Activated naive CD4-positive, alpha-beta T cell treated with anti-CD3 and anti-CD28 coated beads, Interleukin-2, amount 10 ng/mL, durations not matched to agents 5 hours and 36 hours (primary cell): ENCODE measurements around the gene UBE4A. TPM values are rescaled to one million over a fixed set of nuclear protein-coding genes. Genes with fewer than 3 reads are reported as not detected.

Source experiments
- total RNA-seq, 2 experiments: library from RNA; stranded (reverse); gene quantifications; one replicate each; pipeline ENCODE4 v1.2.3, GENCODE V29; 2021

The UBE4A gene, protein sequence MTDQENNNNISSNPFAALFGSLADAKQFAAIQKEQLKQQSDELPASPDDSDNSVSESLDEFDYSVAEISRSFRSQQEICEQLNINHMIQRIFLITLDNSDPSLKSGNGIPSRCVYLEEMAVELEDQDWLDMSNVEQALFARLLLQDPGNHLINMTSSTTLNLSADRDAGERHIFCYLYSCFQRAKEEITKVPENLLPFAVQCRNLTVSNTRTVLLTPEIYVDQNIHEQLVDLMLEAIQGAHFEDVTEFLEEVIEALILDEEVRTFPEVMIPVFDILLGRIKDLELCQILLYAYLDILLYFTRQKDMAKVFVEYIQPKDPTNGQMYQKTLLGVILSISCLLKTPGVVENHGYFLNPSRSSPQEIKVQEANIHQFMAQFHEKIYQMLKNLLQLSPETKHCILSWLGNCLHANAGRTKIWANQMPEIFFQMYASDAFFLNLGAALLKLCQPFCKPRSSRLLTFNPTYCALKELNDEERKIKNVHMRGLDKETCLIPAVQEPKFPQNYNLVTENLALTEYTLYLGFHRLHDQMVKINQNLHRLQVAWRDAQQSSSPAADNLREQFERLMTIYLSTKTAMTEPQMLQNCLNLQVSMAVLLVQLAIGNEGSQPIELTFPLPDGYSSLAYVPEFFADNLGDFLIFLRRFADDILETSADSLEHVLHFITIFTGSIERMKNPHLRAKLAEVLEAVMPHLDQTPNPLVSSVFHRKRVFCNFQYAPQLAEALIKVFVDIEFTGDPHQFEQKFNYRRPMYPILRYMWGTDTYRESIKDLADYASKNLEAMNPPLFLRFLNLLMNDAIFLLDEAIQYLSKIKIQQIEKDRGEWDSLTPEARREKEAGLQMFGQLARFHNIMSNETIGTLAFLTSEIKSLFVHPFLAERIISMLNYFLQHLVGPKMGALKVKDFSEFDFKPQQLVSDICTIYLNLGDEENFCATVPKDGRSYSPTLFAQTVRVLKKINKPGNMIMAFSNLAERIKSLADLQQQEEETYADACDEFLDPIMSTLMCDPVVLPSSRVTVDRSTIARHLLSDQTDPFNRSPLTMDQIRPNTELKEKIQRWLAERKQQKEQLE
- 10 to 100 TPM; 40.2 to 40.6 TPM for total RNA-seq

DNA sequence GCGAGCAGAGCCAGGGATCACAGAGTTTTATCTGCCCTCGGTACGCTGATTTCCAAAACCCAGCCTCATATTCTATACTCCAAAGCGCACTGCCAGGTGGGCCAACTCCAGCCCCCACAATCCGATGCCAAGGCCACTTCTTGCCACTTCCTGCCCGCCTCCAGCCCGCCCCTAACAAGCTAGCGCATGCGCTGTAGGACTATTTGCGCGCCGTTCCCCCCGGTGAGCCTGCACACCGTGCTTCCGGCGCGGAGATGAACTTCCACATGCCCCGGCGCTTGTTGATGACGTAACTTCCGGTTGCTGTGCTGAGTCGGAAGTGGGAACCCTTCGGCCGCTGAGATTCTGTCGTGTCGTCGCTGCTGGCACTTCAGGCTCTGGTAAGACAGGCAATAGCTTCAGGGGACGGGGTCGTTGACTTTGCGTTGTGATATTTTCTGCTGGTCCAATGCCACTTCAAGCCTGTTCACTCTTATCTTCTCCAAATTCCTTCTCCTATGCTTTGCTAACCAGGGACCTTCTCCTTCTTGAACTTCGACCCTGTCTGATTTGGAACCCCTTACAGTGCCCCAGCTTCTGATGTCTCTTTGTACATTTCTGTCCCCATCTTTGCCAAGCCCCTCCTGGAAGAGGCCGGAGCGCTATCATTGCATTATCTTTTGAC, at the start of gene UBE4A:
TSS of gene UBE4A (plus strand) at position 306 of the 664 bp plus-strand sequence. CDS start 5,481 bp downstream, outside the sequence.

DNA sequence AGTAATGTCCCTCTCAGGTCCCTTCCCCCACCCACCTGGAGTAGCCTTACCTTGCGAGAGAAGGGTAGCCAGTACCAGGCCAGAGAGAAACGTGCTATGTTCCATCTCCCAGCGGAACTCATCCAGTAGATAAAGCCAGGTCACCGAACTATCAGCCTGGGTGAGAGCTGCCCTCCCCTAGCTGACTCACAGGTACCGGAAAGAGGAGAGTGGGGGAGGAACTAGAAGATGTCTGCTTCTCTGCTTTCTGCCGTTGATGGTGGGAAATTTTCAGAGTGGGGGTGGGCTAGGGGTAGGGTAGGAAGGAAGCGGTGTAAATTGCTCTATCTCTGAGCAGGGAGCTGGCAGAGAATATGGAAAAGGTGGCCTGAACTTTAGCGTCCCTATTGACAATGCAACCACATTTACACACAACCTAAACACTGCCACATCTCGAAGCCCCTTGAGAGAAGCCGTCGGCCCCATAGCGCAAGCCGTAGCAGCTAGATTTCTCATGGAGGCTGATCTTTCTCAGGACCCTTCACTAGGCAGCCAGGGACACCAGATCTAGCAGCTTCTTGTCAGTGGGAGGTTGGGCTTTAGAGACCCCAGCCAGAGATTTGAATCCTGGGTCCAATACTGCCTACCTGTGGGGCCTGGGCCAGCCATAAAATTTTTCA, 16.8 kb upstream of the UBE4A start, which contains the start of gene CD3D:
TSS of gene CD3D (minus strand) at position 203 of the 659 bp plus-strand sequence. CDS start at position 105, 98 bp downstream.

DNA sequence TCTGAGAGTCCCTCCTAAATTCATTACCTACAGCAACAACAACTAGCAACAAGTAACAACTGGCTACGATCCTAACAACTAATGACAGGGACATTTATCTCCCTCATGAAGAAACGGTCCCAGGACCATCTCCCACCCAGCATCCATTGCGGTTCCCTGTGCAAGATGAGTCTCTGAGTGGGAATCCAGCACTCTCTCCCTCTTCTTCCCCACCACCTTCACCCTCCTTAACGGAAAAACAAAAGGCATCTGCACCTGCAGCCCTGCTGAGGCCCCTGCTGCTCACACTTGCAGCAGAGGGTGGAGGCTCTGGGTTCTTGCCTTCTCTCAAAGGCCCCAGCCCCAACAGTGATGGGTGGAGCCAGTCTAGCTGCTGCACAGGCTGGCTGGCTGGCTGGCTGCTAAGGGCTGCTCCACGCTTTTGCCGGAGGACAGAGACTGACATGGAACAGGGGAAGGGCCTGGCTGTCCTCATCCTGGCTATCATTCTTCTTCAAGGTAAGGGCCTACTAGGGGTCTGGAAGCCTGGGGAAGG, 15.4 kb upstream of the UBE4A start, which contains the start of gene CD3G:
TSS of gene CD3G (plus strand) at position 364 of the 535 bp plus-strand sequence. CDS start at position 444, 80 bp downstream.

DNA sequence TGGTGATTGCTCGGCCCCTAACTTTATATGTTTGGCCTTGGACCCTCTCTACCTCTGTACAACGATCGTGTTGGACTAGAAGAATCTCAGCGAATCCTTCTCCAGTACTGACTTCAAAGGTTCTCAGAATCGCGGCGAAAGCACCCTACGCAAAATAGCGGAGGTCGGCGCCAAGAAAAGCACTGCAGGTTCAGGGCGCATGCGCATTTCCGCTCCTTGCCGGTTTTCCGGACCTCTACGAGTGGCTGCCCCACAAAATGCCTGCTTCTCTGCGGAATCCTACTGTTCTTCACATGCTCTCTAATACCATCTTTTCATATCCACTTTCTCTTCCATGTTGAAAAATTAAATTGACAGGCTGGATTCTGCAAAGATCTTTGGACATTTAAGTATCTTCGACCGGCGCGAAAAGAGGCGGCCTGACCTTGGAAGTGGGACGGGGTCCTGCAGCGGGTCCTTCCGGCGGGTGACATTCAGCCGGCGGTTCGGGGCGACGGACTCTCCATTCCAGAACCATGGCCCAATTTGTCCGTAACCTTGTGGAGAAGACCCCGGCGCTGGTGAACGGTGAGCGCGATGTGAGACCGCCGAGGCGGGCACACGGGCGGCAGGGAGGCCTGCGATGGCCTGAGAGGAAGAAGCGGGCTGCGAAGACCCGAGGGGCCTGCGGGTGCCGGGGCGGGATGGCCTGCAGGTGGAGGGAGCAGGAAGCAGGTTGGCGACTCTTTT, 41.9 kb downstream of the UBE4A start, which contains the start of gene ATP5MG:
TSS of gene ATP5MG (plus strand) at position 456 of the 729 bp plus-strand sequence. CDS start at position 516, 60 bp downstream.

DNA sequence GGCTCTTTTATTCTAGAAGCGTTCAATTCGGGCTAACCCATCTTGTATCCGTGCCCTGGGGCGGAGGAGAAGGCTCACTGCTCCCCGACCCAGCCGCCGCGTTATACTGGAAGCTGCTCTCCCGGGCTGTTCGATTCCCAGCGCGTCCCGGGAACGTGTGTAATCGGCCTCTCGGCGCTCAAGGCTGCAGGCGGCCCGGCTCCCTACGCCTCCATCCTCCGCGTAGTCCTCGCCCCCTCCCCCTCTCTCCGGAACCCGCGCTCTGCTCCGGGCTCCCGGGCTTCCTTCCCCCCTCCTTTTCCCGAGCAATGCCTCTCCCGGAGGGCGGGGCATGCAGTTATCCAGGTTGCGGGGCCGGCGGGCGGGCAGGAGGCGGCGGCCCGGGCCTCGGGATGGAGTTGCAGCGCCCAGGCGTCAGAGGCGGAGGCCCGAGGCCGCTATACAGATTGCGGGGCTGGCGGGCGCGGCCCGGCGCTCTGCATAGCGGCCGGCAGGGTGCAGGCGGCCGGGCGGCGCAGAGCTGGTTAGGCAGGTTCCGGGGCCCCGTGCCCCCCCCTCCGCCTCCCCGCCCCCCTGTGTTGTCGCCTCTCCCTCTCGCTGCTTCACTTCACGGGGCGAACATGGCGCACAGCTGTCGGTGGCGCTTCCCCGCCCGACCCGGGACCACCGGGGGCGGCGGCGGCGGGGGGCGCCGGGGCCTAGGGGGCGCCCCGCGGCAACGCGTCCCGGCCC, 76.7 kb downstream of the UBE4A start, which contains the start of gene KMT2A:
TSS of gene KMT2A (plus strand) at position 600 of the 732 bp plus-strand sequence. CDS start at position 621, 21 bp downstream.

Other genes with a start within 250 kb of the UBE4A start
- under 1 TPM in 1 of 2 experiments, not detected in 1; 0.10 TPM for gene SCN4B, start 206.8 kb upstream of the UBE4A start, total RNA-seq
- gene SCN2B, start 183.0 kb upstream of the UBE4A start, total RNA-seq, result not detected
- gene JAML, start 134.6 kb upstream of the UBE4A start, total RNA-seq, result 10 to 100 TPM; 74.3 to 76.2 TPM
- 10 to 100 TPM; 13.0 to 13.7 TPM for gene MPZL3, start 107.2 kb upstream of the UBE4A start, total RNA-seq
- 1 to 10 TPM; 4.8 to 5.2 TPM for gene MPZL2, start 95.3 kb upstream of the UBE4A start, total RNA-seq
- 100 to 1,000 TPM; 618 to 632 TPM for gene CD3E, start 54.9 kb upstream of the UBE4A start, total RNA-seq
- 100 to 1,000 TPM; 462 to 471 TPM for gene CD3D, start 16.9 kb upstream of the UBE4A start, total RNA-seq
- gene CD3G, start 15.3 kb upstream of the UBE4A start, total RNA-seq, result 100 to 1,000 TPM; 201 to 212 TPM
- gene ATP5MG, start 42.0 kb downstream of the UBE4A start, total RNA-seq, result 100 to 1,000 TPM; 286 to 294 TPM
- gene KMT2A, start 76.9 kb downstream of the UBE4A start, total RNA-seq, result 10 to 100 TPM; 91.6 to 92.8 TPM
- under 1 TPM; 0.55 to 0.83 TPM for gene TTC36, start 167.9 kb downstream of the UBE4A start, total RNA-seq
- 10 to 100 TPM; 11.3 to 12.1 TPM for gene TMEM25, start 171.6 kb downstream of the UBE4A start, total RNA-seq
- 1 to 10 TPM; 9.6 to 9.9 TPM for gene IFT46, start 206.3 kb downstream of the UBE4A start, total RNA-seq
- gene ARCN1, start 212.8 kb downstream of the UBE4A start, total RNA-seq, result 100 to 1,000 TPM; 112 to 117 TPM
- under 1 TPM; 0.26 to 0.43 TPM for gene PHLDB1, start 248.0 kb downstream of the UBE4A start, total RNA-seq